KMS-11 (cell line): ENCODE results near the gene EML2.
"Not testable (repeated sequence)": the region's sequence is repeated elsewhere in the genome, so short reads cannot be mapped to it uniquely, and the experiment has no call there.

Experiments
- H2AFZ ChIP-seq: fragments of 200-600 bp; sonication (generic); 2 replicates; pipeline ENCODE4 v1.6.1; 2016; ENCODE audit warnings: antibody characterized with exemption, mixed run types, low read depth
- H3K27ac ChIP-seq: fragments of 200-600 bp; sonication (generic); 2 replicates; pipeline ENCODE4 v1.6.1; 2016; ENCODE audit warnings: mild to moderate bottlenecking, mixed run types
- H3K27me3 ChIP-seq: fragments of 200-600 bp; sonication (generic); 2 replicates; pipeline ENCODE4 v1.6.1; 2017; ENCODE audit warnings: mild to moderate bottlenecking, low read depth, mixed run types, moderate library complexity; ENCODE audit not compliant: insufficient read depth
- H3K36me3 ChIP-seq: fragments of 200-600 bp; sonication (generic); 2 replicates; pipeline ENCODE4 v1.6.1; 2017; ENCODE audit warnings: mild to moderate bottlenecking, mixed run types; ENCODE audit not compliant: insufficient read depth
- H3K4me1 ChIP-seq: fragments of 200-600 bp; sonication (generic); 2 replicates; pipeline ENCODE4 v1.6.1; 2016; ENCODE audit warnings: mild to moderate bottlenecking, low read depth, mixed run types; ENCODE audit not compliant: poor library complexity, severe bottlenecking
- H3K4me2 ChIP-seq: fragments of 200-600 bp; sonication (generic); 2 replicates; pipeline ENCODE4 v1.7.0; 2016; ENCODE audit warnings: mild to moderate bottlenecking, mixed run types
- H3K4me3 ChIP-seq: fragments of 200-600 bp; sonication (generic); IDR thresholded peaks from 2 replicates; pipeline ENCODE4 v1.6.1; 2017; ENCODE audit warnings: low read depth, low read length, mixed read lengths; ENCODE audit not compliant: insufficient read depth
- H3K79me2 ChIP-seq: fragments of 200-600 bp; sonication (generic); 2 replicates; pipeline ENCODE4 v1.6.1; 2016; ENCODE audit warnings: low read depth, mixed run types; ENCODE audit not compliant: insufficient read depth
- H3K9ac ChIP-seq: fragments of 200-600 bp; sonication (generic); 2 replicates; pipeline ENCODE4 v1.6.1; 2016; ENCODE audit warnings: mild to moderate bottlenecking, mixed run types
- H4K20me1 ChIP-seq: fragments of 200-600 bp; sonication (generic); 2 replicates; pipeline ENCODE4 v1.6.1; 2016; ENCODE audit warnings: mild to moderate bottlenecking, mixed run types; ENCODE audit not compliant: insufficient read depth
- TF ChIP-seq, protein P1 (sequence below): fragments of 200-600 bp; sonication (generic); conservative IDR thresholded peaks from 2 replicates; pipeline ENCODE4 v1.6.1; 2017; ENCODE audit warnings: low read depth, mild to moderate bottlenecking, antibody characterized with exemption, low read length, moderate library complexity, mixed read lengths

The EML2 gene, protein sequence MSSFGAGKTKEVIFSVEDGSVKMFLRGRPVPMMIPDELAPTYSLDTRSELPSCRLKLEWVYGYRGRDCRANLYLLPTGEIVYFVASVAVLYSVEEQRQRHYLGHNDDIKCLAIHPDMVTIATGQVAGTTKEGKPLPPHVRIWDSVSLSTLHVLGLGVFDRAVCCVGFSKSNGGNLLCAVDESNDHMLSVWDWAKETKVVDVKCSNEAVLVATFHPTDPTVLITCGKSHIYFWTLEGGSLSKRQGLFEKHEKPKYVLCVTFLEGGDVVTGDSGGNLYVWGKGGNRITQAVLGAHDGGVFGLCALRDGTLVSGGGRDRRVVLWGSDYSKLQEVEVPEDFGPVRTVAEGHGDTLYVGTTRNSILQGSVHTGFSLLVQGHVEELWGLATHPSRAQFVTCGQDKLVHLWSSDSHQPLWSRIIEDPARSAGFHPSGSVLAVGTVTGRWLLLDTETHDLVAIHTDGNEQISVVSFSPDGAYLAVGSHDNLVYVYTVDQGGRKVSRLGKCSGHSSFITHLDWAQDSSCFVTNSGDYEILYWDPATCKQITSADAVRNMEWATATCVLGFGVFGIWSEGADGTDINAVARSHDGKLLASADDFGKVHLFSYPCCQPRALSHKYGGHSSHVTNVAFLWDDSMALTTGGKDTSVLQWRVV

DNA sequence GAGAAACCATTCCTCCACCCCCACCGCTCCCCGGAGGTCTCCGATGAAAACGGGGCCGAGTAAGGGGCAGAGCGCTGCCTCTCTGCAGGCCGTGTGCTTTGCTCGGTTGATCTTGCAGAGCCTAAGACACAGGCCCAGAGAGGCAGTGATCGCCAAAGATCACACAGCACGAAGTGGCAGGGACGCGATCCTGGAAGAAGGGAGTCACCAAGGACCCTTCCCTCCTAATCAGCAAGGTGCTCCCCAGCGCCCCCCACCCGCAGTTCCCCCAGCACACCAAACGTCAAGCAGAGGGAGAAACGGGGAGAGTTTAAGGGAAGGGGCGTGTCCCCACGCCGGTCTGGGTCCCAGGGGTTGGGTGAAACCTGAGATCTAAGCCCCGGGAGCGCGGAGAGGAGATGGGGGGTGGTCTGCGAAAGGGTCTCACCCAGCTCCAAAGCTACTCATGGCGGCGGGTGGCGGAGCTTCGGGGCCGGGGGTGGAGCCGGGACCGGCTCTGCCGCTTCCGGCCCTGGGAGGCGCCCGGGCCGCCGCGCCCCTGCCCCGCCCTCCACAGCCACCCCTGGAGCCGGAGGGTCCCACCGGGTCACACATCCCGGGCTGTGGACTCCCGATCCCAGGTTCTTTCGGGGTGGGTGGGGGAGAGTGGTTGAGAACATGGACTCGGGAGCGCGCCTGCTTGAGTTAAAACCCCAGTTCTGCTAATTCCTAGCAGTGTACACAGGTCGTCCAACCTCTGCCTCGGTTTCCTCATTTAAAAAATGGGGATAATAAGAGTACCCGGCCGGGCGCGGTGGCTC lies at the start of gene EML2:
EML2 (minus strand) TSS at position 468 of the 800 bp plus-strand sequence; CDS start at position 447, 21 bp downstream.
- H4K20me1 ChIP-seq, result no peaks in the 10 kb centered on the region
- no peak within 1 kb of the TSS for H3K4me3 ChIP-seq
- H3K9ac ChIP-seq, result peak within 1 kb of the TSS; percentile 61
- peak within 1 kb of the TSS; percentile 72 for H3K4me2 ChIP-seq
- TF ChIP-seq, protein P1, sequence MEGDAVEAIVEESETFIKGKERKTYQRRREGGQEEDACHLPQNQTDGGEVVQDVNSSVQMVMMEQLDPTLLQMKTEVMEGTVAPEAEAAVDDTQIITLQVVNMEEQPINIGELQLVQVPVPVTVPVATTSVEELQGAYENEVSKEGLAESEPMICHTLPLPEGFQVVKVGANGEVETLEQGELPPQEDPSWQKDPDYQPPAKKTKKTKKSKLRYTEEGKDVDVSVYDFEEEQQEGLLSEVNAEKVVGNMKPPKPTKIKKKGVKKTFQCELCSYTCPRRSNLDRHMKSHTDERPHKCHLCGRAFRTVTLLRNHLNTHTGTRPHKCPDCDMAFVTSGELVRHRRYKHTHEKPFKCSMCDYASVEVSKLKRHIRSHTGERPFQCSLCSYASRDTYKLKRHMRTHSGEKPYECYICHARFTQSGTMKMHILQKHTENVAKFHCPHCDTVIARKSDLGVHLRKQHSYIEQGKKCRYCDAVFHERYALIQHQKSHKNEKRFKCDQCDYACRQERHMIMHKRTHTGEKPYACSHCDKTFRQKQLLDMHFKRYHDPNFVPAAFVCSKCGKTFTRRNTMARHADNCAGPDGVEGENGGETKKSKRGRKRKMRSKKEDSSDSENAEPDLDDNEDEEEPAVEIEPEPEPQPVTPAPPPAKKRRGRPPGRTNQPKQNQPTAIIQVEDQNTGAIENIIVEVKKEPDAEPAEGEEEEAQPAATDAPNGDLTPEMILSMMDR, result peak; percentile 50
- no peaks in the 10 kb centered on the region for H3K36me3 ChIP-seq
- H3K4me1 ChIP-seq, result peaks cover 37% of the 10 kb centered on the region
- peak within 1 kb of the TSS; percentile 31; the same call in 1 of the 2 replicates for H3K27ac ChIP-seq
- peak within 1 kb of the TSS; percentile 66 for H2AFZ ChIP-seq
- H3K27me3 ChIP-seq, result no peaks in the 10 kb centered on the region
- H3K79me2 ChIP-seq, result no peaks in the 10 kb centered on the region

DNA sequence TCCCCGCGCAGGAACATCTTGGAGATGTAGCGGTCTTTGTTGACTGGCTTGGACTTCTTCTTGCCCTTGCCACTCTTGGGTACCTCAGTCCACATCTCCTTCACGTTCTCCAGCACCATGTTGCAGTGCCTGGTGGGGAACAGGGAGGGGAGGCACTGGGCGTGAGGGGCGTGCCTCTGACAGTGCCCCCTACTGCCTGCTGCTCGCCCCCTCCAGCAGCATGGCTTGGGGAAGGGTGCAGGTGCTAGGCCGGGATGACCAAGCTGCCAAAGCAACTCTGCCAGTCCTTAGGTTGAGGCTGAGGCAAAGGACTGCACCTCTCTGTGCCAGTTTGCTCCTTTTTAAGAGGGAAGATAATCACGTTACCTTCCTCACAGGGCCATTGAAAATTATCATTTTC lies 48.4 kb upstream of the EML2 start:
- H4K20me1 ChIP-seq, result no peaks in the 10 kb centered on the region
- peaks cover 24% of the 10 kb centered on the region for H3K79me2 ChIP-seq
- H3K27ac ChIP-seq, result no peak overlapping the region
- no peak overlapping the region for H3K4me3 ChIP-seq
- no peak overlapping the region for H3K4me2 ChIP-seq
- peaks cover 11% of the 10 kb centered on the region; the same call in 1 of the 2 replicates for H3K36me3 ChIP-seq
- peaks cover 7% of the 10 kb centered on the region for H3K4me1 ChIP-seq
- no peaks in the 10 kb centered on the region for H3K27me3 ChIP-seq
- no peak overlapping the region for H2AFZ ChIP-seq
- TF ChIP-seq, protein P1, result no peak
- no peak overlapping the region for H3K9ac ChIP-seq

DNA sequence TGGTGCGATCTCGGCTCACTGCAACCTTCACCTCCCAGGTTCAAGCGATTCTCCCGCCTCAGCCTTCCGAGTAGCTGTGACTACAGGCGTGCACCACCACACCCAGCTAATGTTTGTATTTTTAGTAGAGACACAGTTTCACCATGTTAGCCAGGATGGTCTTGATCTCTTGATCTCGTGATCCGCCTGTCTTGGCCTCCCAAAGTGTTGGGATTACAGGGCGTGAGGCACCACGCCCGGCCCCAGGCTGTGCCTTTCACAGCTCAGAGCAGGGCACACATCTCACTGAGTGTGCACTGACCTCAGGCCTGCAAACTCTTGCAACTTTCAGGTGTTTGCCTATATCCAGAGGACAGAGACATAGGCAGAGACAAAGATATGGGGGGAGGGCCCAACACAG lies 45.8 kb upstream of the EML2 start:
- H3K4me3 ChIP-seq, H3K9ac ChIP-seq, H4K20me1 ChIP-seq, H3K79me2 ChIP-seq, H3K27ac ChIP-seq, H2AFZ ChIP-seq, H3K27me3 ChIP-seq, H3K4me2 ChIP-seq: not testable (repeated sequence)
- Histone ChIP-seq H3K36me3 (peaks cover 11% of the 10 kb centered on the region; the same call in 1 of the 2 replicates), H3K4me1 (peaks cover 11% of the 10 kb centered on the region)

DNA sequence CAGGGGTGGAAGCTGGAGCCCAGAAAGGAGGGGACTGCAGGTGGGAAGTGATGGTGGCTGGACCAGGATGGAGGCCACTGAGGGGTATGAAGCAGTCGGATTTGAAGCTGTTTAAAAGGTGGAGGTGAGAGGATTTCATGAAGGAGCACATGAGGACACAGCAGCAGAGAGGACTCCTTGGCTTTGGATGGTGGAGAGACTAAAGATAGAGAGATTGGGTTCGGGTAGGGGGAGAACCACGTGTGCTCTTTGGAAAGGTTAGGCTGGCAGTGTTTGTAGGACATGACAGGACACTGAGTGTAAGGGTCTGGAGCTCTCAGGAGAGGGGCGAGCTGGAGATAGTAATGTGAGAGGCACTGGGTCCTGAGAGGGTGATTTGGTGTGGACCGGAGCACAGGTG lies 43.7 kb upstream of the EML2 start:
- Histone ChIP-seq H3K4me1 (peaks cover 17% of the 10 kb centered on the region), H4K20me1 (no peaks in the 10 kb centered on the region), H3K9ac (no peak overlapping the region), H3K4me2 (no peak overlapping the region), H3K36me3 (peaks cover 8% of the 10 kb centered on the region; the same call in 1 of the 2 replicates), H3K79me2 (no peaks in the 10 kb centered on the region), H3K4me3 (no peak overlapping the region), H2AFZ (no peak overlapping the region), H3K27me3 (peaks cover 3% of the 10 kb centered on the region; the same call in 1 of the 2 replicates), H3K27ac (no peak overlapping the region)
- TF ChIP-seq, protein P1, result no peak
